CD4-positive, alpha-beta memory T cell (primary cell): Measurements from ENCODE around the gene PLCH2. TPM values are rescaled to one million over a fixed set of nuclear protein-coding genes. Genes with fewer than 3 reads are reported as not detected.

Source experiments
- CTCF ChIA-PET: fragments of 350-600 bp; sonication (Branson Sonifier 250); formaldehyde crosslinking; loops from one replicate; lab custom pipeline; 2021; ENCODE audit warnings: inconsistent platforms; ENCODE audit not compliant: partially characterized antibody; lab: Charles Lee
- POLR2A ChIA-PET: fragments of 350-600 bp; sonication (Branson Sonifier 250); formaldehyde crosslinking; loops from one replicate; lab custom pipeline; 2021; ENCODE audit not compliant: partially characterized antibody; lab: Charles Lee
- DNase-seq, 5 donors: peaks; one replicate each; pipeline versions ENCODE4 v3.0.0 to v3.0.0-alpha.2; 2020 to 2022; ENCODE audit warnings: mixed read lengths in 1 of 5
- H3K27ac ChIP-seq: one replicate; pipeline ENCODE4 v1.7.0; 2013; ENCODE audit warnings: low read depth, low read length
- H3K27me3 ChIP-seq: 2 replicates; pipeline ENCODE4 v1.7.0; 2013; ENCODE audit warnings: mild to moderate bottlenecking, low read length, moderate library complexity; ENCODE audit not compliant: insufficient read depth
- H3K36me3 ChIP-seq: 2 replicates; pipeline ENCODE4 v1.7.0; 2013; ENCODE audit warnings: mild to moderate bottlenecking, low read length, moderate library complexity; ENCODE audit not compliant: insufficient read depth
- H3K4me1 ChIP-seq: 2 replicates; pipeline ENCODE4 v1.7.0; 2013; ENCODE audit warnings: mild to moderate bottlenecking, low read length, moderate library complexity; ENCODE audit not compliant: insufficient read depth
- H3K4me3 ChIP-seq, 2 donors: one replicate each; pipeline ENCODE4 v1.7.0; 2013; ENCODE audit warnings: low read length in 2 of 2, mild to moderate bottlenecking in 1 of 2
- H3K9me3 ChIP-seq, 2 donors: one replicate each; pipeline ENCODE4 v1.7.0; 2013; ENCODE audit warnings: low read length in 2 of 2, control low read depth in 1 of 2; ENCODE audit not compliant: control insufficient read depth in 1 of 2
- H3K27ac Mint-ChIP-seq, 7 donors: one replicate each; pipeline ENCODE4 v1.8.0; 2020 to 2021; ENCODE audit warnings: mixed read lengths in 7 of 7, mild to moderate bottlenecking in 6 of 7, inconsistent platforms in 3 of 7, moderate library complexity in 3 of 7
- H3K27me3 Mint-ChIP-seq, 2 donors: one replicate each; pipeline ENCODE4 v1.8.0; 2020 to 2021; ENCODE audit warnings: mixed read lengths in 2 of 2
- H3K36me3 Mint-ChIP-seq, 2 donors: one replicate each; pipeline ENCODE4 v1.8.0; 2020 to 2021; ENCODE audit warnings: mixed read lengths in 2 of 2, inconsistent platforms in 1 of 2, mild to moderate bottlenecking in 1 of 2
- H3K4me1 Mint-ChIP-seq, 4 donors: one replicate each; pipeline ENCODE4 v1.8.0; 2020 to 2021; ENCODE audit warnings: mixed read lengths in 4 of 4, mild to moderate bottlenecking in 1 of 4
- H3K4me3 Mint-ChIP-seq, 8 donors: one replicate each; pipeline ENCODE4 v1.8.0; 2020 to 2021; ENCODE audit warnings: mixed read lengths in 8 of 8, mild to moderate bottlenecking in 7 of 8, moderate library complexity in 6 of 8, inconsistent platforms in 3 of 8
- H3K9me3 Mint-ChIP-seq, 8 donors: one replicate each; pipeline ENCODE4 v1.8.0; 2020 to 2021; ENCODE audit warnings: mixed read lengths in 8 of 8, mild to moderate bottlenecking in 5 of 8, inconsistent platforms in 3 of 8, moderate library complexity in 1 of 8
- intact Hi-C: fragments of 100-400 bp; cut with micrococcal nuclease; formaldehyde crosslinking; loops from one replicate; pipeline ENCODE4 v1.15.1; 2023
- polyA plus RNA-seq, 2 donors: library from polyadenylated mRNA; unstranded; fragments of 300-500 nt; fragmentation: Illumina TruSeq; gene quantifications; one replicate each; pipeline ENCODE4 v1.2.3, GENCODE V29; 2021
- total RNA-seq, 2 experiments: library from RNA; stranded (reverse); gene quantifications; one replicate each; pipeline ENCODE4 v1.2.3, GENCODE V29; 2021

The PLCH2 gene
- total and polyA plus RNA-seq, 4 experiments from 2014 or later = 2.0 to 31.6 (median 26.6) TPM; not detected in 1

DNA sequence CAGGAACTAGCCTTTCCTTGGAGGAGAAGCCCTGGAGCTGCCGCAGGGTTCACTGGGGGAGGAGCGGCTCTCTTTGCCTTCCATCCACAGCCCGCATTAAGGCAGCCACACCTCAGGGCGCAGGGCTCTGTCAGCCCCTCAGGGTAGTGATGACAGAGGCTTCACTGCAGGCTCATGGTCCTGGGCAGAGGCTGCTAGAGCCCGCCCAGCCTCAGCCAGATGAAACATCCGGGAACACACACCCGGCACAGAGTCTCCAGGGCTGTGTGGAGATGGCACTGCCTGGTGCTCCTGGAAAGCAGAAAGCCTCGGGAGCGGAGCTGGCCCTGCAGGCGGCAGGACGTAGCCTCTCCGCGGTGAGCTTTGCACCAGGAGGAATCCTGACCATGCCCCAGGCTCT, 34.3 kb upstream of the PLCH2 start:
- DNase-seq = no peak
- Mint-ChIP-seq H3K27ac (no peak overlapping the region), H3K4me1 (peaks cover 0 to 5% (median 1%) of the 10 kb centered on the region in 4 donors), H3K9me3 (peaks cover 0 to 2% (median 0%) of the 10 kb centered on the region in 8 donors), H3K4me3 (no peak overlapping the region), H3K36me3 (no peaks in the 10 kb centered on the region), H3K27me3 (peaks cover 0 to 5% of the 10 kb centered on the region in 2 donors)
- H3K4me1 ChIP-seq = peaks cover 5% of the 10 kb centered on the region
- POLR2A ChIA-PET = no interaction called here
- intact Hi-C loops = no loop called here
- H3K9me3 ChIP-seq = no peaks in the 10 kb centered on the region
- H3K4me3 ChIP-seq = no peak overlapping the region
- H3K27ac ChIP-seq = no peak overlapping the region
- H3K27me3 ChIP-seq = peaks cover 5% of the 10 kb centered on the region
- CTCF ChIA-PET = no interaction called here
- H3K36me3 ChIP-seq = no peaks in the 10 kb centered on the region

DNA sequence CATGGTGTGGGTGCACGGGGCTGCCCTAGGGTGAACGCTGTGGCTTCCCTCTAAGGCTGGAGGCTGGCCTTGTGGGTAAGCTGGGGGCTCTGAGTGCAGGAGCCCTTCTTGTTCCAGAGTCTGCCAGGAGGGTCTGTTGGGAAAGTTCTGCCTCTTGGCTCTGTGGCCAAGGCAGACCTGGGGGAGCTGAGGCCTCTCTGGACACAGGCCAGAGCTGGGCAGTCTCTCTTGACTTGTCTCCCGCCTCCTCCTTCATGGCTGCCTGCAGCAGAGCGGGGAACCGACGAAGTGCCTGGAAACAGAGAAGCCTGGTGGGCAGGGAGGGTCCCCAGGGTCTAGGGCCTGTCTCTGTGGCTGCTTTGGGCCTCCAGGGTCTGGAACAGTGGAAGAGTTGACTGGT, 33.4 kb upstream of the PLCH2 start:
- no peaks in the 10 kb centered on the region for H3K36me3 ChIP-seq
- Mint-ChIP-seq H3K36me3 (no peaks in the 10 kb centered on the region), H3K27me3 (peaks cover 0 to 5% of the 10 kb centered on the region in 2 donors), H3K4me3 (no peak overlapping the region), H3K9me3 (no peaks in the 10 kb centered on the region), H3K4me1 (peaks cover 0 to under 1% (median 0%) of the 10 kb centered on the region in 4 donors), H3K27ac (no peak overlapping the region)
- POLR2A ChIA-PET = no interaction called here
- intact Hi-C loops = no loop called here
- peaks cover 5% of the 10 kb centered on the region for H3K4me1 ChIP-seq
- H3K4me3 ChIP-seq = no peak overlapping the region
- peaks cover 5% of the 10 kb centered on the region for H3K27me3 ChIP-seq
- CTCF ChIA-PET = no interaction called here
- H3K27ac ChIP-seq = no peak overlapping the region
- no peak for DNase-seq
- H3K9me3 ChIP-seq = no peaks in the 10 kb centered on the region

DNA sequence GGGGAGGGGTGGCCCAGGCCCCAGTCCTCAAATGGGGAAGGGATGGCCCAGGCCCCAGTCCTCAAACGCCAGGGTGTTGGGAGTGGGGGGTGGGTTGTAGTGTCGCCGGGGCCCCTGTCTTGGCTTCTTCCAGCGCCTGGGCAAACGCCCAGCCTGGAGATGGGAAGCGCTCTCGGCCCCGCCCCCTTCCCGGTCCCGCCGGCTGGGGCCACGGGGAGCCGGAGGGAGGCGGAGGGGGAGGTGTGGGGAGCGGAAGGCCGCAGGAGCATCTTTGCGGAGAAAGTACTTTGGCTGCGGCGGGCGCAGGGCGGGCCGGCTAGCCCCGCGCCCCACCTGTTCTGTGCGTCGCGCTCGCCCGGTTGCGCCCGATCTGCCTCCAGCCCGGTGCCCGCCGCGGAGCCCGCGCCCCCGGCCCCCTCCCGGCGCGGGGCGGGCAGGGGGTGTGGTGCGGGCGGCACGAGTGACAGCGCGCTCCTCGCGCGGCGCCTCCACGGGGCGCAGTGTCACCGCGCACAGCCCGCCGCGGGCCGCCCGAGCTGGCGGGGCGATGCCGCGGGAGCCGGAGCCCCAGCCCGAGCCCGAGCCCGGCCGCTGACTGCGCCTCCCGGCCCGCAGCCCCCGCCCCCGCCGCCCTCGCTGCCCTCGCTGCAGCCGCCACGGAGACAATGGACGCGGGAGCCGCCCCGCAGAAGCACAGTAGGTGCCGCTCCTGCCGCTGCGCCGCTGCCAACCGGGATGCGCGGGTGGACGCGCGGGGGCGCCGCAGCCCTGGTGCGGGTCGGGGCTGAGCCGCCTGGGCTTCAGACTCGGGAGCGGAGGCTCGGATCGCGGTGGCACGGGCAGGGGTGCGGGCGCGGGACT, 32.6 kb upstream of the PLCH2 start:
- Mint-ChIP-seq H3K27me3 (peaks cover 0 to 5% of the 10 kb centered on the region in 2 donors), H3K36me3 (no peaks in the 10 kb centered on the region), H3K9me3 (no peaks in the 10 kb centered on the region), H3K4me1 (peaks cover 0 to 1% (median 0%) of the 10 kb centered on the region in 4 donors), H3K4me3 (no peak overlapping the region), H3K27ac (no peak overlapping the region)
- Histone ChIP-seq H3K9me3 (no peaks in the 10 kb centered on the region), H3K36me3 (no peaks in the 10 kb centered on the region), H3K4me1 (peaks cover 5% of the 10 kb centered on the region), H3K4me3 (no peak overlapping the region), H3K27ac (no peak overlapping the region), H3K27me3 (peaks cover 5% of the 10 kb centered on the region)
- ChIA-PET POLR2A (no interaction called here), CTCF (no interaction called here)
- DNase-seq = peak in 2 of 5 donors; percentile 13 to 23
- intact Hi-C loops = no loop called here

- peak overlapping the region in 1 of 8 donors; percentile 45 for H3K4me3 Mint-ChIP-seq
- intact Hi-C loops = no loop called here
- no peak overlapping the region for H3K27ac Mint-ChIP-seq
- peaks cover 5% of the 10 kb centered on the region for H3K27me3 ChIP-seq
- H3K4me1 Mint-ChIP-seq = peaks cover 0 to 1% (median 0%) of the 10 kb centered on the region in 4 donors
- no peaks in the 10 kb centered on the region for H3K36me3 Mint-ChIP-seq
- H3K4me3 ChIP-seq = no peak overlapping the region
- POLR2A ChIA-PET = no interaction called here
- CTCF ChIA-PET = no interaction called here
- no peaks in the 10 kb centered on the region for H3K9me3 ChIP-seq
- no peak for DNase-seq
- peaks cover 5% of the 10 kb centered on the region for H3K4me1 ChIP-seq
- no peaks in the 10 kb centered on the region for H3K9me3 Mint-ChIP-seq
- peaks cover 0 to 5% of the 10 kb centered on the region in 2 donors for H3K27me3 Mint-ChIP-seq
- no peaks in the 10 kb centered on the region for H3K36me3 ChIP-seq
- H3K27ac ChIP-seq = no peak overlapping the region
These were observed 31.9 kb upstream of the PLCH2 start for GRCh38 chr1:2444138-2444591.

GRCh38 chr1:2445162-2445822, 30.8 kb upstream of the PLCH2 start:
- Histone ChIP-seq H3K27ac (no peak overlapping the region), H3K4me3 (no peak overlapping the region), H3K4me1 (peaks cover 5% of the 10 kb centered on the region), H3K36me3 (no peaks in the 10 kb centered on the region), H3K9me3 (no peaks in the 10 kb centered on the region), H3K27me3 (peaks cover 5% of the 10 kb centered on the region)
- Mint-ChIP-seq H3K36me3 (no peaks in the 10 kb centered on the region), H3K27ac (no peak overlapping the region), H3K4me3 (no peak overlapping the region), H3K9me3 (no peaks in the 10 kb centered on the region), H3K27me3 (peaks cover 0 to 5% of the 10 kb centered on the region in 2 donors), H3K4me1 (peaks cover 0 to 1% (median 0%) of the 10 kb centered on the region in 4 donors)
- intact Hi-C loops = no loop called here
- DNase-seq = no peak
- ChIA-PET CTCF (no interaction called here), POLR2A (no interaction called here)

DNA sequence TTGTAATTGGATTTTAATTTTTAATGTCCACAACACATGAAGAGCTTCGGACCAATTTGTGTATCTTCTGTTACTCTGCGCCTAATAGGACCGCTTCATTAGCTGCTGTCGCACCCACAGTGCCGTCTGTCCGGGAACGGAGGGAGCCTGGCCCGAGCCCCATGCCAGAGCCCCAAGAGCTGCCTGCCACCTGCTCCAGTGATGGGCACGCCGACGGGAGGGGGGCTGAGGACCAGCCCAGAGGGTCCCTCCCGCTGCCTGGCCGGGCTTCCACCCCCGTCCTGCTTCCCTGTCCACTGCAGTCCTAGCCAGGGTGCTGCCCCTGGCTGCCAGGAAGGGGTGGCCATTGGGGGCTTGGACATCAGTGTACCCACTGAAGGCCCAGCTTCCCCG, 30.3 kb upstream of the PLCH2 start:
- H3K27me3 Mint-ChIP-seq = peaks cover 0 to 5% of the 10 kb centered on the region in 2 donors
- no peaks in the 10 kb centered on the region for H3K9me3 Mint-ChIP-seq
- peaks cover 5% of the 10 kb centered on the region for H3K4me1 ChIP-seq
- no peaks in the 10 kb centered on the region for H3K36me3 Mint-ChIP-seq
- peaks cover 0 to 1% (median 0%) of the 10 kb centered on the region in 4 donors for H3K4me1 Mint-ChIP-seq
- CTCF ChIA-PET = no interaction called here
- intact Hi-C loops = no loop called here
- POLR2A ChIA-PET = no interaction called here
- H3K27ac Mint-ChIP-seq = no peak overlapping the region
- no peak for DNase-seq
- H3K4me3 Mint-ChIP-seq = no peak overlapping the region
- no peak overlapping the region for H3K4me3 ChIP-seq
- no peaks in the 10 kb centered on the region for H3K36me3 ChIP-seq
- no peak overlapping the region for H3K27ac ChIP-seq
- no peaks in the 10 kb centered on the region for H3K9me3 ChIP-seq
- H3K27me3 ChIP-seq = peaks cover 5% of the 10 kb centered on the region

DNA sequence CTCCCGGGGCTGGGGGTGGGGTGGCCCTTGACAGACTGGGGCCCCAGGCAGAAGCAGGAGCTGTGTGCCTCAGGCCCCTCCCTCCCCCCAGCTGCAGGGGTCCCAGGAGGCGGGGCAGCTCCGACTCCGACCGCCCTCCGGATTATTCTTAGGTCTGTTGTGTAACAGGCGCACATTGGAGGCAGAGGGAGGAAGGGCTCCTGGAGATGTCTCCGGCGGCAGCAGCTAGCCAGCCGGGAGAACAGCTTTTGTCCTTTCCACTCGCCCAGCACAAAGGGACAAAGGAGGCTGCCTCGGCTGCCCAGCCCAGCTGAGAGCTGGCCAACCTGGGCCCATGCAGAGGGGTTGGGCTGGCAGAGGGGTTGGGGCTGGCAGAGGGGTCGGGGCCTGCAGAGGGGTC, 29.7 kb upstream of the PLCH2 start:
- intact Hi-C loops = no loop called here
- H3K36me3 Mint-ChIP-seq = no peaks in the 10 kb centered on the region
- ChIA-PET POLR2A (no interaction called here), CTCF (no interaction called here)
- peaks cover 0 to 5% of the 10 kb centered on the region in 2 donors for H3K27me3 Mint-ChIP-seq
- no peak for DNase-seq
- peaks cover 5% of the 10 kb centered on the region for H3K4me1 ChIP-seq
- no peak overlapping the region for H3K4me3 ChIP-seq
- H3K27ac Mint-ChIP-seq = no peak overlapping the region
- H3K36me3 ChIP-seq = no peaks in the 10 kb centered on the region
- H3K27ac ChIP-seq = no peak overlapping the region
- H3K27me3 ChIP-seq = peaks cover 5% of the 10 kb centered on the region
- H3K9me3 Mint-ChIP-seq = no peaks in the 10 kb centered on the region
- peaks cover 0 to 1% (median 0%) of the 10 kb centered on the region in 4 donors for H3K4me1 Mint-ChIP-seq
- H3K9me3 ChIP-seq = no peaks in the 10 kb centered on the region
- no peak overlapping the region for H3K4me3 Mint-ChIP-seq
